GM12891 (cell line): Measurements from ENCODE around the gene EXTL1.

Source experiments
- POLR2A ChIP-seq: IDR thresholded peaks from 2 replicates; pipeline ENCODE4 v1.6.1; 2011; ENCODE audit warnings: low read depth, low read length, control low read depth
- POLR2AphosphoS5 ChIP-seq: IDR thresholded peaks from 2 replicates; pipeline ENCODE4 v1.6.1; 2011; ENCODE audit warnings: low read depth, low read length, control low read depth
- TAF1 ChIP-seq: IDR thresholded peaks from 2 replicates; pipeline ENCODE4 v1.6.1; 2011; ENCODE audit warnings: low read depth, low read length, control low read depth

DNA sequence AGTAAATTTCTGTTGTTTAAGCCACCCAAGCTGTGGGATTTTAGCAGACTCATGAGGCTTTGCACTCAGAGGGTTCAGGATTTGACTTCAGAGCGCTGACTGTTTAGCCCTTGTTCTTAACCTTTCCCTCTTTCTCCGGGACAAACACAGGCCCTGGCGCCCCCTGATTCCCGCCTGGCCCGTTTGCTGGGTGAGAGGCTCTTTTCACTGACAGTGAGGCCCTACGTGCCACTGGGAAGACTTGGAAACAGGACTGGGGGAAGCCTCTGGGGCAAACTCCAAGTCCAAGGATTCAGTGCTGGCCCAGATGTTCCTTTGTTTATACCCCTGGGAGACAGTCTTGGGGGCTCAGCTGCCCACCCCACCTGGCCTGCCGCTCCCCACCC, 57.6 kb downstream of the EXTL1 start:
- TF ChIP-seq TAF1 (no peak), POLR2A (no peak), POLR2AphosphoS5 (no peak)
